ENCODE measurements around the gene PCDHB16.
"Not testable (repeated sequence)": the region's sequence is repeated elsewhere in the genome, so short reads cannot be mapped to it uniquely, and the experiment has no call there.

PCDHB16 gene

DNA sequence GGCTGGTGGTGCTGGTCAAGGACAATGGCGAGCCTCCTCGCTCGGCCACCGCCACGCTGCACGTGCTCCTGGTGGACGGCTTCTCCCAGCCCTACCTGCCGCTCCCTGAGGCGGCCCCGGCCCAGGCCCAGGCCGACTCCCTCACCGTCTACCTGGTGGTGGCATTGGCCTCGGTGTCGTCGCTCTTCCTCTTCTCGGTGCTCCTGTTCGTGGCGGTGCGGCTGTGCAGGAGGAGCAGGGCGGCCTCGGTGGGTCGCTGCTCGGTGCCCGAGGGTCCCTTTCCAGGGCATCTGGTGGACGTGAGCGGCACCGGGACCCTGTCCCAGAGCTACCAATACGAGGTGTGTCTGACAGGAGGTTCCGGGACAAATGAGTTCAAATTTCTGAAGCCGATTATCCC is 43.2 kb downstream of the PCDHB16 start:
- DNase-seq (ENCODE audit: low read depth in 3 of 3, low spot score in 1 of 3) = not testable (repeated sequence)

DNA sequence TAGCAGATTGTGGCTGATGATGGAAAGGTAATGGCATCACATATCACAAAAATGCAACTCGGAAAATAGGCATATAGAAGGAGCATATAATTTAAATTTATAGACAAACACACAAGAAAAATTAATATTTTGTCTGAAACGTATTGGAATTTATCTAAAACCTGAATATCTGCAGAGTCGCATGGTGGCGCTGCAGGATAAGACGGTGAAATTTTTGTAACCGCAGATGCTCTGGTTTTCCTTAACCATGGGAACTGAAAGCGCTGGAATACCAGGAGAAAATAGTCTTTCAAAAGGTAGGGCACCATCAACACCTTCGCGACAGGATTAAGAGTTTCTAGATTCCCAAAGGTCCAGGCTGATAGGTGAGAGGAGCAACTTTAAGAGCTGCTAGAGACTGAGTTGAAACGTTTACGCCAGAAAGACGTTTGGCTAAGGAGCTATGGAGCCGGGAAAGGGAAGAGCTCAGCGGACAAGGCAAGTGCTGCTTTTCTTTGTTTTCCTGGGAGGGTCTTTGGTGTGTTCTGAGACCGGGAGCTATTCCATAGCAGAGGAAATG is 52.0 kb downstream of the PCDHB16 start:
- no peak for DNase-seq (ENCODE audit: low read depth in 3 of 3, low spot score in 1 of 3)

Measured in stimulated activated CD4-positive, alpha-beta T cell treated with anti-CD3 and anti-CD28 coated beads, TNF-alpha, amount 100 ng/mL, for 1 hour (primary cell).